Neural cell (in vitro differentiated cells): Measurements from ENCODE around the gene ACOXL.
"Not testable (repeated sequence)": the region's sequence is repeated elsewhere in the genome, so short reads cannot be mapped to it uniquely, and the experiment has no call there.

ENCODE experiments used
- CTCF ChIP-seq: fragments of 450-650 bp; IDR thresholded peaks from 2 replicates; pipeline ENCODE4 v1.5.1; 2014; ENCODE audit warnings: antibody characterized with exemption, mild to moderate bottlenecking, moderate library complexity; ENCODE audit not compliant: poor library complexity, severe bottlenecking
- EP300 ChIP-seq: fragments of 450-650 bp; conservative IDR thresholded peaks from 2 replicates; pipeline ENCODE4 v1.6.1; 2014; ENCODE audit warnings: antibody characterized with exemption, mild to moderate bottlenecking, moderate library complexity; ENCODE audit not compliant: poor library complexity, severe bottlenecking
- EZH2 ChIP-seq: fragments of 200-600, 300-800 bp; shearing (Covaris generic), sonication (generic); IDR thresholded peaks from 2 replicates; pipeline ENCODE4 v1.6.1; 2014; ENCODE audit warnings: antibody characterized with exemption, low read length, borderline replicate concordance, mild to moderate bottlenecking; ENCODE audit not compliant: insufficient read depth, poor library complexity, severe bottlenecking
- POLR2AphosphoS5 ChIP-seq: IDR thresholded peaks from 2 replicates; pipeline ENCODE4 v1.6.1; 2012
- RAD21 ChIP-seq: fragments of 450-650 bp; conservative IDR thresholded peaks from 2 replicates; pipeline ENCODE4 v1.6.1; 2014; ENCODE audit warnings: antibody characterized with exemption, mild to moderate bottlenecking, moderate library complexity
- SMC3 ChIP-seq: fragments of 450-650 bp; conservative IDR thresholded peaks from 2 replicates; pipeline ENCODE4 v1.6.1; 2014; ENCODE audit warnings: antibody characterized with exemption, mild to moderate bottlenecking, moderate library complexity; ENCODE audit not compliant: poor library complexity
- TAF1 ChIP-seq: IDR thresholded peaks from 2 replicates; pipeline ENCODE4 v1.6.1; 2012; ENCODE audit warnings: low read depth

GRCh38 chr2:111082659-111083058 lies 350.3 kb downstream of the ACOXL start:
- TF ChIP-seq CTCF, POLR2AphosphoS5, TAF1, EP300, RAD21, SMC3, EZH2: not testable (repeated sequence)
